HG03108 (cell line): ENCODE measurements around the gene HLA-DQA2.
"Not testable (repeated sequence)": the region's sequence is repeated elsewhere in the genome, so short reads cannot be mapped to it uniquely, and the experiment has no call there.

Source experiments
- ATAC-seq: cut with Tn5 transposase; IDR thresholded peaks from one replicate; pipeline ENCODE4 v1.9.1; 2021; ENCODE audit warnings: moderate library complexity; ENCODE audit not compliant: unreplicated experiment

Gene HLA-DQA2

GRCh38 chr6:32775071-32775470 is 33.9 kb downstream of the HLA-DQA2 start:
- no peak for ATAC-seq

GRCh38 chr6:32779036-32779435 is 37.8 kb downstream of the HLA-DQA2 start:
- no peak for ATAC-seq

- ATAC-seq: not testable (repeated sequence)
Observed at GRCh38 chr6:32782923-32783322, 41.7 kb downstream of the HLA-DQA2 start.

GRCh38 chr6:32785781-32786533 is 44.8 kb downstream of the HLA-DQA2 start:
- ATAC-seq: no peak

GRCh38 chr6:32790306-32790705 is 49.1 kb downstream of the HLA-DQA2 start:
- no peak for ATAC-seq

- no peak for ATAC-seq
Observed at GRCh38 chr6:32792901-32793435, 51.8 kb downstream of the HLA-DQA2 start.

- ATAC-seq: no peak
Observed at GRCh38 chr6:32794510-32794909, 53.3 kb downstream of the HLA-DQA2 start.
